Glomerular visceral epithelial cell (primary cell): Measurements from ENCODE around the gene PDGFA.

Experiments
- DNase-seq: peaks from one replicate; pipeline ENCODE4 v3.0.0-alpha.2; 2016; ENCODE audit errors: extremely low spot score

PDGFA gene

DNA sequence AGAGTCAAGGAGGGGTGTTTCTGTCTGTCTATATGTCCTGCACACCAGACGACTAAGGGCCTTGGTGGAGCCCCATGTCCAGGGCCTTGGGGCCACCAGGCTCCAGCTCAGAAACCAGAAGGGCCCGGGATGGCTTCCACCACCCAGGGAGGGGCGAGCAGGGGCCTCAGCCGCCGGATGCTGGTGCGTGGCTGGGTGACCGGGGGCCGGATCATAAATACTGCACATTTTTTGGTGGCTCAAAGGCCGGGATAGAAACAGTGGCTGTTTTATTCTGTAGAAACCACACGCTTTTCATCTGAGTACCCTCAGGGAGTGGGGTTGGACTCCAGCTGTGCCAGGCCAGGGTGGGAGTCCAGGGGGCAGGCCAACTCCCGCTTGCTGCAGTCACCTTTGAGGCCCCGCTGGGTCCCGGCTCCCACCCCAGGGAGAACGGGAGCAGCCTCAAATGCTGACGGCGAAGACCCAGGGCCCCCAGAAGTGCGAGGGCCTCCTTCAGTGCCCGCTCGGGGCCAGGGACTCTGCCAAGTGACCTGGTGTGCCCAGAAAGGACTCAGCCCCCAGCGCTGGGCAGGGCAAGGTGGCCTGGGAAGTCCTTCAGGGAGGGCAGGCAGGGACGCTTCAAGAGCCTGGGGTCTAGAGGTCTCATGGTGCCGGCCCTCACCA lies 28.2 kb downstream of the PDGFA start:
- DNase-seq = no peak

DNA sequence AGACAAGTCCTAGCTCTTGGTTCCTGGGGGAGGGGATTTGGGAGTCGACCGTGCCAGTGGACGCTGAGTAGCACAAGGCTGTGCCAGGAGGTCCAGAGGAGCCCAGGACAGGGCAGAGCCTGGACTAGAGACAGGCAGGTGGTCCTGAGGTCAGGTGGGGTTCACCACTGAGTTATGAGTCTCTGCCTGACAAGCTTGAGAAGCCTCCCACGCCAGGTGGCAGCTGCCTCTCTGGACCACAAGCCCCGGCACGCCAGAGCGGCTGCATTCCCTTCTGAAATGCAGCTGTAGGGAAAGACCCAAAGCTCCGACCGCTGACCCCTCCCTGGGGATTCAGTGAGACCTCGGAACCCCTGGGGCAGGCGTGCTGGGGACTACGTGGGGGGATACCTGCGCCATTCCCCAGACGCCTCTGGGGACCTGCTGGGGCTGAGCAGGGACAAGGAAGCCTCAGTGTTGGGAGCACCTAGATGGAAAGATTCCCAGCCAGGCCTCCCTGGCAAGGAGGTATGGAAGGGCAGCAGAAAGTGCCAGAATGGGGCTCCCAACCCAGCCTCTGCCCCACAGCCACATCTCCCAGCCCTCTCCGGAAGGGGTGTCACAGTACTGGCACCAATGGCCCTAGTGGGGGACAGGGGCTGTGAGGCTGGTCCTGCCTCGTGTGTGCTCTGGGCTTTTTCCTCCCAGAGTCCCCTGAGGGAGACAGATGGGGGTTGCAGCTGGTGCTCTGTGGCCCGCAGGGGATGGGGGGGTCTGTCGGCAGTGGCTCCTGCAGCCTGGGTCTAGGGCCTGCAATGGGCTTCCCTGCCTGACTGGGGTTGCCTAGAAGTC lies 29.0 kb downstream of the PDGFA start:
- no peak for DNase-seq

DNA sequence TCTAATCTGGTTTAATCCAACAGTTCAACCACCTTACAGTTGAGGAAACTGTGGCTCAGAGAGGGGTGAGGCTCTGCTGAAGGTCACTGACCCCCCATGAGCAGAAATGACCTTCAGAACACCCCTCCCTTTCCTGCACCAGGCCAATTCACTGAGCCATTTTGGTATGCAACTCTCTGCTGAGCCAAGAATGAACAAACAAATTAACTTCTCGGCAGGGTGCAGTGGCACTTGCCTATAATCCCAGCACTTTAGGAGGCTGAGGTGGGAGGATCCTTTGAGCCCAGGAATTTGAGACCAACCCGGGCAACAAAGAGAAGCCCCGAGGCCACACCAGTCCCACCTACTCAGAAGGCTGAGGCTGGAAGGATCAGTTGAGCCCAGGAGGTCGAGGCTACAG lies 29.8 kb downstream of the PDGFA start:
- no peak for DNase-seq

DNA sequence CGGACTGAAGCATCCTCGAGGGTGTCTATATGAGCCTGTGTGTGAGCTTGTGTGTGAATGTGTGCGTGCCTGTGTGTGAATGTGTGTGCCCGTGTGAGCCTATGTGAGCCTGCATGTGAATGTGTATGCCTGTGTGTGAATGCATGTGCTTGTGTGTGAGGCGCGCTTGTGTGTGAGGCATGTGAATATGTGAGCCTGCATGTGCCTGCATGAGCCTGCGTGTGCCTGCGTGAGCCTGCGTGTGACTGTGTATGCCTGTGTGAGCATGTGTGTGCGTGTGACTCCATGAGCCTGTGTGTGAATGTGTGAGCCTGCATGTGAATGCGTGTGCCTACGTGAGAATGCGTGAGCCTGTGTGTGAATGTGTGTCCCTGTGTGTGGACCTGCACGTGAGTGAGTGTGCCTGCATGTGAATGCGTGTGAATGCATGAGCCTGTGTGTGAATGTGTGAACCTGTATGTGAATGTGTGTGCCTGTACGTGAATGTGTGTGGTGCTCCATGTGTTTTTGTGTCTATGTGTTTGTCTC lies 33.4 kb downstream of the PDGFA start:
- DNase-seq = no peak

DNA sequence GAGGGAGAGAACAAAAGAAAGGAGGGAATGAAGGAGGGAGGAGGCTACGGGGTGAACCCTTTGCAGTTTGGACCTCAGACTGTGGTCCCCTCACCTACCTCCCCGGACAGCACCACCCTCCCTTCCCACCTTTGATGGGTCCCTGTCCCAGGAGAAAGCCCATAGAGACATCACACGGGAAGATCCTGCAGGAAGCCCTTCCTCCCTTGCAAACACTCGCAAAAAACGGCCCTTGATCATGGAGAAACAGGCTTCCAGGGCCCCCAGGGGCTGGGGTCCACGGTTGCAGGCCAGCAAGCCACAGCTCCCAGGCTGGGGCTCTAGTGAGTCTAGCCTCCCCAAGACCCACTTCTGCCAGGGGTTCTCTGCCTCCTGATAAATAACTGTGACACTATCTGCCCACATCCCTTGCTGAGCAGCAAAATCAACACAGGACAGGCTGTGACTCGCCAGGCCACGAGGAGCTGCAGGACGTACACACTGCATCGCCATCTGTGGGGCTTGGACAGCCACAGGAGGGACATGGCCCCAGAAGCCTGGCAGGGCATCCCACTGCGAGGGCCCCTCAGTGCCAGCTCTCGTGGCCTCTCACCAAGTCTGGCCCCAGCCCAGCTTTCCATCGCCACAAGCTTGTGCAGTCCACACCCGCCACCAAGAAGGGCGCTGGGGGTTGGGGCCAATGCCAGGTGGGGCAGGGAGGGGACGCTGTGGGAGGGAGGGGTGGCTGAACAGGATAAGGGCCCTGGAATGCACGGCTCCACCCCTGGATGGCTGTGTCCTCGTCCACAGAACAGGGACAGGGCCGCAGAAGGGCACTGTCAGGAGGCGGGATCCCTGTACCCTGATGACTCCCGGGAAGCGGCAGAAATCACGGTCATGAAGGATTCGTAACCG lies 34.2 kb downstream of the PDGFA start:
- no peak for DNase-seq

DNA sequence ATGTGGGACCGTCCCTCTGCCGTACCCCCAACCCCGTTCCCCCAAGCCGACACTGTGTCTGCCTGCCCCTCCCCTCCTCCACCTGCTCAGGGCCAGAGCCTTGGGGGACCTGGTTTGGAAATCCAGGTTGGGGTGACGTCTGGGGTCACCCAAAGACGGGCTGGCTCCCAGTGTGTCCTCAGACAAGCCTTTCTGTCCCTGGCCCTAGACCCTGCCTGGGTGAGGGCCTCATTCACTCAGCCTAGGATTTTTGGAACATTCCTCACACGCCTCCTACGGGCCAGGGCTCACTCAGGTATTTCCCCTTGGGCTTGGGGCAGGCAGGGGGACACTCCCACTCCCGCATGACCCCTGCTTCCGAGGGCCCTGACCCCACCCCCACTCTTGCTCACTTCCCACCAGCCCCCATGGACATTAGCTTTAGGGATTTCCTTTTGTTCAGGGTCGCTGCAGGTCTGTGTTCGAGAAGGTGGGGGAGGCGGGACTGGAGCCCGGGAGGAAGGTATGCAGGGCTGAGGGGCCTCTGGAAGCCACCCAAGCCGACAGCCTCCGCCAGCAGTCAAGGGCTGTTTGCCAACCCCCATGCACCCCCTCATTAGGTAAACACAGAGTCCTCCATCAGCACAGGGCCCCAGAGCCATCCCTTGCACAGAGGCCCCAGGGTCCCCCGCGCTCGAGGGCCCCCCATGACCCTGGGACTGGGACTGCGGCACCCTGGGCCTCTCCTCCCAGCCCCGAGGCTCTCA lies 35.1 kb downstream of the PDGFA start:
- no peak for DNase-seq

DNA sequence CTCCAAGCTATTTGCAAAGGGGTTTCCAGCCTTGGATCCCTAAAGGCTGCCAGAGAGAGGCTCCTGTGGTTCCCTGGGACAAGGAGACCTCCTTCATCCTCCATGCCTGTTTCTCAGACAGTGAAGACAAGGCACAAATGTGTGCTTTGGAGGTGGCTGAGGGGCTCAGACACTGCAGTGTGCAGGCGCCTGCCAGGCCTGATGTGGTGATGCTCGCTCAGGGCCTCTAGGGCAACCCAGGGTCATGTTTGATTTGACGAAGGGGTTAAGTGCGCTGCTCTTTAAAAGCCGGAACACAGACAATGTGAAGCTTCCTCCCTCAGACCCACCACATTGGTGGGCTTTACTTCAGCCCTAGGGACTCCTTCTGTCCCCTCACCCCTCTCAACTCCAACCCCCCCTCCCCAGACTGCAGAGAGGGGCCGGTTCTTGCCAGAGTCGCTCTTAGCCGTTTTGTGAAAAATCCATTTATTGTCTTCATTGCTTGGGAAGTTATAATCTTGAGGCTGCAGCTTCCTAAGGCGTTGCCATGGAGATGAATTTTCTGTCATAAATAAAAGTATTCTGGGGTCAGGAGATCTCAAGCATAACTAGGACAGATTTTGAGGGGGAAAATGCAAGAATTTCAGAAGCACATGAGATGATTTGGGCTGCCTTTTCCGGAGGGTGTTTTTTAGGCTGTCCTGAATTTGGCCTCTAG lies 35.8 kb downstream of the PDGFA start:
- DNase-seq = no peak

DNA sequence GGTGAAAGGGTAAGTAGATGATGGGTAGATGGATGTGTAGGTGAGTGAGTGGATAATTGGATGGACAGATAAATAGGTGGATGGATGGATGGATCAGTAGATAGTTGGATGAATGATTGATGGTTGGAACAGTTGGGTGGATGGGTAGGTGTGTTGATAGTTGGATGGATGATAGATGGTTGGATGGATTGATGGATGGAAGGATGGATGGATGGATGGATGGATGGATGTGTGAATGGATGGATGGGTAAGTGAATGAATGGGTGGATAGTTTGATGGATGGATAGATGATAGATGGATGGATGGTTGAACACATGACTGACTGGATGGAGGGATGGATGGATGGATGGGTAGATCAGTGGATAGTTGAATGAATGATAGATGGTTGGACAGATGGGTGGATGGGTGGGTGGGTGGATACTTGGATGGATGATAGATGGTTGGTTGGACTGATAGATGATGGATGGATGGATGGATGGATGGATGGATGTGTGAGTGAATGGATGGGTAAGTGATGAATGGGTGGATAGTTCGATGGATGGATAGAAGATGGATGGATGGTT lies 37.0 kb downstream of the PDGFA start:
- DNase-seq = no peak

DNA sequence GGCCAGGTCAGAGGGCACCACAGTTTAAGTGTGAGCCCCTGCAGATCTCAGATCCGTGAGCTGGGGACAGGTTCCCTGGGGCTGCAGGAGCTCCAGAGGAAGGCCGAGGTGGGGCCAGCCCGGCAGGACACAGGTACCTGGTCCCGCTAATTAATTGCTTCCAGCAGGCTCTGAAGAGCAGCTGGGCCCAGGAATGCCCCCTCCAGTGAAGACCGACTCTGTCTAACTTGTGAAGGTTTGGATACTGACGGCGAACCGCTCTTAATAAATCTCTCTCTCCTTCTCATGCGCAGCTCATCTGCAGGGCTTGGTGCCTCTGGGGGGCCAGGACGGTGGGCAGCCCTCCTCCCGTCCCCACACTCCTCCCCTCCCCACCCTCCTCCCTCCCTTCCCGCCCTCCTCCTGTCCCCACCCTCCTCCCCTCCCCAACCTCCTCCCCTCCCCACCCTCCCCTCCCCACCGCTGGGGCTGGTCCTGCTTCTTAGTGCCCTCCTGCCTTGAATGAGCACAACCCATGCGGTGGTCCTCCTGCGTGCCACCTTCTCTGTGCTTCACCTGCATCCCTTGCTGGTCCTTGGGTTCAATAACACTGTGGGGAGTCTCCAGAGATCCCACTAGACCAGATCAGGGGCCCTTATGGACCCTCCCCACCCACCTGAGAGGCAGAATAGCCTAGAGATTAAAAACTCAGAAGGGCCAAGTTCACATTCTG lies 38.3 kb downstream of the PDGFA start:
- DNase-seq = no peak

DNA sequence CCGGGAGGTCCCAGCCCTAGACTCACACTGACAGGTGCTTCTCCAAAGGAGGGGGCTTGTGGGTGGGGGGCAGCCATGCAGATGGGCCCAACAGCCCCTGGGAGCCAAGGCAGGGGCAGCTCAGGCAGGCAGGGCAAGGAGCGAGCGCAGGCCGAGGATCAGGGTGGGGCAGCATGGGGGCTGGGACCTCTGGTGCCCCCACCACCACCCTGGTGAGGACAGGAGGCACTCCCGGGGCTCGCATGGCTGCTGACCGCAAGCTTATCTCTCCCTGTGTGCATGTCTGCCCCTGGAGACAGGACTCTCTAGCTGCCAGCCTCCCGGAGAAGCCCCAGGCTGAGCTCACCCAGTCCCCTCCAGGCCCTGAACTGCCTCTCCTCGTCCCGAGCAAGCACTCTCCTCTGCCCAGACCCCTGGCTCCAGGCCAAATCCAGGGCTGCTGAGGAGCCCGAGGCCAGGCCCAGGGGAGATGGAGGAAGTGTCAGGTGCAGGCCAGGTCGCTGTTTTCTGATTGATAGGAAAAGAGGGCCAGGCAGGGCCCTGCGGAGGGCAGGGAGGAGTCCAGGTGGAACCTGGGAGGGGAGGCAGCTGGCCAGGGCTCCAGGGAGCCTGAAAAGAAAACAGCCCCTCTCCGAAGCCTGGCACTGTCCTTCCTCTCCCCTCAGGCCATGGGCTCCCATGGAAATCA lies 39.0 kb downstream of the PDGFA start:
- no peak for DNase-seq

DNA sequence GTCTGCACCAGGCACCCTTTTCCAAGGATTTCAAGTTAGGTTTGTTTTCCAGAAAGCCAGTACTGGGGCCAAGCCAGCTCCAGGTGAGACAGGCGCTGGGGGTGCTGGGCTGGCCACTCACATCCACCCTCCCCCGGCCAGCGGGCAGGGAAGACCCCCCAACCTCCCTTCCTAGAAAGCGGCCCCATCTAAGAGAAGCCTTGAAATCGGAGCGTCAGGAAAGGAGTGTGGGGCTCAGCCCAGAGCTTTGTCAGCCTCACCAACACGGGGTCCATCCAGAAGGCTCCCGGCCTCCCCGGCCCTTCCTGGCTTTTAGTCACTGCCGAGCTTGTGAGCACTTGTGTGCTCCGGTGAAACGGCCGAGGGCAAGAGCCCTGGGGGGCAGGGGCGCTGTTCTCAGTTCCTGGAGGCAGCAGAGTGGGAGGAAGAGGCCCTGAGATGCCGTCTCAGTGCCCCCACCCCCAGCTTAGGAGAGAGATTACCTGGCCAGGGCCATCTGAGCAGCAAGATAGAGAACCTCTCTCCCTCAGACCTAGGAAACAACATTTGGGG lies 39.6 kb downstream of the PDGFA start:
- no peak for DNase-seq

DNA sequence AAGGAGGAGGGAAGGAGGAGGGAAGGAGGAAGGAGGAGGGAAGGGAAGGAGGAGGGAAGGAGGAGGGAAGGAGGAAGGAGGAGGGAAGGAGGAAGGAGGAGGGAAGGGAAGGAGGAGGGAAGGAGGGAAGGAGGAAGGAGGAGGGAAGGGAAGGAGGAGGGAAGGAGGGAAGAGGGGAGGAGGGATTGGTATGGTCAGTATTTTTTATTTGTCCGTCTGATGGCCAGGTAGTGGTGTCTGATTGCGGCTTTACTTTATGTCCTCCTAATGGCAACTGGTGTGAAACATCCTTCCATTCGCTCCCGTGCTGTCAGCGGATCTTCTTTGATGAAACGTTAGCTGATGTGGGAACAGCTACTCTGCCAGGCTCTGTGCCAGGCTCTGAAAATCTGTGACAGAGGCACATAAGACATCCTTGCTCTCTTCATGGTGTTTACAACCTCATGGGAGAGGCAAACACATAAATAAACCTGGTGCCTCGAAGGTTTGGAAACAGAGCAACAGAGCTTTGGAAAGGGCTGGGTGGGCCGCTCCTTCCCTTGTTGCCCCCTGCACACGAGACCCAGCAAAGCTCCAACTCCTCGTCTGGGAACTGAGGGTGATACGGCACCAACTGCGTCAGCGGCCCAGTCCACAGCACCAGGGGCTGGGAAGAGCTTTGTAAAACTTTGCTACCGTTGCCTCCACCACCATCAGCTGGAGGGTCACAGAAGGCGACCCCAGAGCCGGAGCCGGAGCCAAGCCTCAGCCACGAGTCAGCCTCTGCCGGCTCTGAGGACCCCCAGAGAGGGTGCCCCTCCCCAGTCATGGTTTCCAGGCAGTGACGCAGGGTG lies 40.3 kb downstream of the PDGFA start:
- no peak for DNase-seq

DNA sequence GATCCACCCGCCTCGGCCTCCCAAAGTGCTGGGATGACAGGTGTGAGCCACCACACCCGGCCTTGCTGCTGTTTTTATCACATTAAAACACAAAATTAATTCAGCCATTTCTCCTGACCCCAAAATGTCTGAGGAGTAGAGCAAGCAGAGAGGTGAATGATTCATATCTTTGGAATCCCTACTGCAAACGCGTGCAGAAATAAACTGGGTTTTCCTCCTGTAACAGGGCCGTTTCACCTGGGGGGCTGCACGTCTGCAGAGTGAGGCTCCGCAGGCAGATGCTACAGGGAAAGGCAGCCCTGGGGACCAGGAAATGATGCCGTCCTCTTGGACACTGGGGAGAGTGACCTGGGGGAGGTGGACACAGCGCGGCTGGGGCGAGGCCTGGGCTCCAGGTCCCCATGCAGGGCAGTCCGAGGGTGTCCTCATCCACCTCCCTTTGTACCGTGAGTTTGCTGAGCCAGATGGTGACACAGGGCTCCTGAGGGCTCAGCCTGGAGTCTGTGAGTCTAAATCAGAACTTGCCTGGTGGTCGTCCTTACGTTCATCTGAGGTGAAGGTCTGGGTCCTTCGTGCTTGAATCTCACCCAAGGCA lies 41.9 kb downstream of the PDGFA start:
- DNase-seq = no peak

DNA sequence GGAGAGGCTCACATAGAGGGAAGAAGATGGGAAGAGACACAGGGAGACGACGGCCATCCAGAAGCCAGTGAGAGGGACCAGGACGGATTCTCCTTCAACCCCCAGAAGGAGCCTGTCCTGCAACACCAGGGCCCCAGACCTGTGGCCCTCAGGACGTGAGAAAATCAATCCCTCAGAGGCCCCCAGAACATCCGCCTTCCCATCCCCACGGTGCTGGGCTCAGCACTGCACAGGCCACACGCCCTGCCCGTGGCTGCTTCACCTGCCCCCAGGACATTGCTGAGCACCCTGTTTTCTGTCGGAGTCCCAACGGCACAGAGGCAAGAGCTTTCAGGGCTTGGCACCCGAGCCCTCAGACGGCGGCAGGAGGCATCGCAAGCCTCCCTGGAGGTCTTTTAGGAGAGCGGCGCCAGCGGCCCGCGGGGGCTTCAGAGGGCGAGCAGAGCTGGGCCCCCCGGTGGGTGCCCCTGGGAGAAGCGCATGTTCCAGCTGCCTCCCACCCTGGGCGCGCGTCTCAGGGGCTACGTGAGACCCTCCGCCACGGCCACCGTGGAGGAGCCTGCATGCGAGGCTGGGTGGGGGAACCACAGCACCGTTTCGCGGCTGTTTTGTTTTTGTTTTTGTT lies 42.8 kb downstream of the PDGFA start:
- no peak for DNase-seq

DNA sequence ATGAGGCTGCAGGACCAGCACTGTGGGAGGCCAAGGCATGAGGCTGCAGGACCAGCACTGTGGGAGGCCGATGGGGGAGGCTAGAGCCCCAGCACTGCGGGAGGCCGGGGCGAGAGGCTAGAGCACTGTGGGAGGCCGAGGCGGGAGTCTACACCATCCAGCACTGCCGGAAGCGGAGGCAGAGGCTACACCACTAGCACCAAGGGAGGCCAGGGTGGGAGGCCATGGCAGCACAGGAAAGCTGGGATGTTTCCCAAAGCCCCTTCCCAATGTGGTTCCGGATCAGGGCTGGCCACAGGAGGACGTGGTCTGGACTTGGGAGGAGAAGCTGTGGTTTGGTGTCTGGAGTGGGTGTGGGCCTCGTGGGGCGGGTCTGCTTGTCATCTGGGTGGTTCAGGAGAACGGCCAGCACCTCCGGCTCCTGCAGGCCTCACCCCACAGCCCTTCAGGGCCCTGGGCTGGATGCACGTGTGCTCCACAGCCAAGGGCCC lies 43.6 kb downstream of the PDGFA start:
- DNase-seq = no peak

DNA sequence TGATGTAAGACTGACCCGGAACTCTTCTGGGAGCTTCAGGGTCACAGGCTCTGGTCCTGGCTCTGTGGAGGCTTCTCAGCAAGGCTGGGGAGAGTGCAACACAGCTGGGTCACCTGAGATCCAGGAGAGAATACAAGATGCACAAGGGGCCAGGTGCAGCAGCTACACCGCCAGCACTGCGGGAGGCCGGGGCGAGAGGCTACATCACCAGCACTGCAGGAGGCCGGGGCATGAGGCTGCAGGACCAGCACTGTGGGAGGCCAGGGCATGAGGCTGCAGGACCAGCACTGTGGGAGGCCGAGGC lies 44.3 kb downstream of the PDGFA start:
- DNase-seq = no peak
